CD4-positive, alpha-beta T cell treated with Interleukin-15 for 1 hour (primary cell): ENCODE data around the gene PNMA6A.
"Not testable (repeated sequence)": the region's sequence is repeated elsewhere in the genome, so short reads cannot be mapped to it uniquely, and the experiment has no call there.

Source experiments
- DNase-seq: peaks from one replicate; pipeline ENCODE4 v3.0.0-alpha.2; 2020

Gene PNMA6A

GRCh38 chrX:153077437-153078135 is 5.3 kb downstream of the PNMA6A start:
- DNase-seq = not testable (repeated sequence)

GRCh38 chrX:153083238-153083923 is 11.1 kb downstream of the PNMA6A start:
- not testable (repeated sequence) for DNase-seq

- no peak for DNase-seq
Observed at GRCh38 chrX:153102418-153102817, 30.2 kb downstream of the PNMA6A start.

DNA sequence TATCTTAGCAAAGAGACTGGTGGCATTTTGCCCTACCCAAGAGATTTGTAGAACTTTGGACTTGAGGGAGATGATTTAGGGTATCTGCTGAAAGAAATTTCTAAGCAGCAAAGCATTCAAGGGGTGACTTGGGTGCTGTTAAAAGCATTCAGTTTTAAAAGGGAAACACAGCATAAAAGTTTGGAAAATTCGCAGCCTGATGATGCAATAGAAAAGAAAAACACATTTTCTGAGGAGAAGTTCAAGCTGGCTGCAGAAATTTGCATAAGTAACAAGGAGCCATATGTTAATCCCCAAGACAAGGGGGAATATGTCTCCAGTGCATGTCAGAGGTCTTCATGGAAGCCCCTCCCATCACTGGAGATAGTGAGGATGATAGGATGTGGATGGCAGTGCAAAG is 32.7 kb downstream of the PNMA6A start:
- DNase-seq = not testable (repeated sequence)

GRCh38 chrX:153106092-153106801 is 34.0 kb downstream of the PNMA6A start:
- DNase-seq = not testable (repeated sequence)

GRCh38 chrX:153110735-153111134 is 38.5 kb downstream of the PNMA6A start:
- DNase-seq = not testable (repeated sequence)

GRCh38 chrX:153113851-153114250 is 41.6 kb downstream of the PNMA6A start:
- not testable (repeated sequence) for DNase-seq

DNA sequence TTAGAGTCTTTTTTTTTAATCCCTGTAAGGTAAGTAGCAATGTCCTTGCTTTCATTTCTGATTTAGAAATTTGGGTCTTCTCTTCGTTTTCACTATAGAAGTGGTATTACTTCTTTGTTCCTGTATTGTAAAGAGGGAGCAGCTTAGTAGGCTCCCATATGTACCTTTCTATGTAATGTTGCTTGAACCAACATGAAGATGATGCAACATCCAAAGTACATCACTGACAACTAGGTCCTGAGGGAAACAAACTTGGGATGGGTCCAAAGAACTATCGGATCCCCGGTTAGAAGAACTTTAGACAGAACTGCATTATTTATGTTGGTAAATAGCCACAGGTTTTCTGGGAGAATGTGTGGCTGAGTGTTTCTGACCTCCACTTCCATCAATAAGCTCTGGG is 45.5 kb downstream of the PNMA6A start:
- DNase-seq = not testable (repeated sequence)

DNA sequence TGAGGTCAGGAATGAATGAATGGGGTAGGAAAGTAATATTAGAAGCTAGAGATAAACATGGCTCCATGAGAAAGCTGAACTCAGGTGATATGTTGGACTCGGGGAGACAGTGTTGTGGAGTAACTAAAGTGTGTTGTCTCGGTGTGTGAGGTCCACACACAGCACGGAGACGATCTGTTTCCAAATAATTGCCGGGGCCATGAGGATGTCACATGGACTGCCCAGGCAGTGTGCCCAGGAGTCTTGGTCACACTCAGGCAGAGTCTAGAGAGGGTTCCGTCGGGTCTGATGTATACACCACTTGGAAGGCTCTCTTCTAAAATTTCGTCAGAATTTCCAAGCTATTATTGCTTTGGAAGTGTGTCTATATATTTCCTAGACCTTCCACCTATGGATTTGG is 48.0 kb downstream of the PNMA6A start:
- DNase-seq = not testable (repeated sequence)

- DNase-seq = not testable (repeated sequence)
Observed at GRCh38 chrX:153123468-153123867, 51.2 kb downstream of the PNMA6A start.
